HG02623 (cell line): Measurements from ENCODE around the gene UGT2B17.
"Not testable (repeated sequence)": the region's sequence is repeated elsewhere in the genome, so short reads cannot be mapped to it uniquely, and the experiment has no call there.

Source experiments
- ATAC-seq: cut with Tn5 transposase; IDR thresholded peaks from one replicate; pipeline ENCODE4 v1.9.1; 2021; ENCODE audit warnings: moderate library complexity; ENCODE audit not compliant: unreplicated experiment

Gene UGT2B17

GRCh38 chr4:68569466-68570121 lies 6.5 kb downstream of the UGT2B17 start:
- peak; percentile 58 for ATAC-seq

- ATAC-seq: not testable (repeated sequence)
Measured at GRCh38 chr4:68569036-68569435, 7.1 kb downstream of the UGT2B17 start.

GRCh38 chr4:68568535-68568934 lies 7.6 kb downstream of the UGT2B17 start:
- ATAC-seq: not testable (repeated sequence)

- ATAC-seq: not testable (repeated sequence)
Measured at GRCh38 chr4:68566364-68566763, 9.8 kb downstream of the UGT2B17 start.

- not testable (repeated sequence) for ATAC-seq
Measured at GRCh38 chr4:68565082-68565481, 11.0 kb downstream of the UGT2B17 start.

- ATAC-seq: not testable (repeated sequence)
Measured at GRCh38 chr4:68560364-68561070, 15.6 kb downstream of the UGT2B17 start.

GRCh38 chr4:68553830-68554229 lies 22.3 kb downstream of the UGT2B17 start:
- ATAC-seq: peak; percentile 54

GRCh38 chr4:68552818-68553811 lies 23.0 kb downstream of the UGT2B17 start:
- peak; percentile 61 for ATAC-seq

- ATAC-seq: not testable (repeated sequence)
Measured at GRCh38 chr4:68542742-68543141, 33.4 kb downstream of the UGT2B17 start.

GRCh38 chr4:68536375-68536774 lies 39.7 kb downstream of the UGT2B17 start:
- no peak for ATAC-seq

- no peak for ATAC-seq
Measured at GRCh38 chr4:68535974-68536373, 40.1 kb downstream of the UGT2B17 start.

- not testable (repeated sequence) for ATAC-seq
Measured at GRCh38 chr4:68522232-68522631, 53.9 kb downstream of the UGT2B17 start.

- no peak for ATAC-seq
Measured at GRCh38 chr4:68520985-68521384, 55.1 kb downstream of the UGT2B17 start.

- no peak for ATAC-seq
Measured at GRCh38 chr4:68518889-68519288, 57.2 kb downstream of the UGT2B17 start.

- not testable (repeated sequence) for ATAC-seq
Measured at GRCh38 chr4:68505452-68505851, 70.7 kb downstream of the UGT2B17 start.

- ATAC-seq: not testable (repeated sequence)
Measured at GRCh38 chr4:68504836-68505235, 71.3 kb downstream of the UGT2B17 start.

- ATAC-seq: not testable (repeated sequence)
Measured at GRCh38 chr4:68503462-68503861, 72.7 kb downstream of the UGT2B17 start.

- ATAC-seq: no peak
Measured at GRCh38 chr4:68499021-68499420, 77.1 kb downstream of the UGT2B17 start.

- peak; percentile 90 for ATAC-seq
Measured at GRCh38 chr4:68498413-68499007, 77.6 kb downstream of the UGT2B17 start.

- no peak for ATAC-seq
Measured at GRCh38 chr4:68494688-68495087, 81.4 kb downstream of the UGT2B17 start.
